Effector memory CD4-positive, alpha-beta T cell (primary cell): ENCODE data around the gene NAA25.
A peak's percentile ranks its signal among the peaks of the same experiment; 100 is the strongest.
"Not testable (repeated sequence)": the region's sequence is repeated elsewhere in the genome, so short reads cannot be mapped to it uniquely, and the experiment has no call there.

ENCODE experiments used
- DNase-seq, 3 donors: peaks; one replicate each; pipeline ENCODE4 v3.0.0-alpha.2; 2020
- H3K27ac ChIP-seq: 2 replicates; pipeline ENCODE4 v1.7.0; 2013; ENCODE audit warnings: mild to moderate bottlenecking, low read length, moderate library complexity; ENCODE audit not compliant: insufficient read depth, poor library complexity, severe bottlenecking
- H3K27me3 ChIP-seq: replicated peaks from 2 replicates; pipeline ENCODE4 v1.7.0; 2013; ENCODE audit warnings: mild to moderate bottlenecking, low read length; ENCODE audit not compliant: insufficient read depth, control insufficient read depth, poor library complexity, severe bottlenecking
- H3K36me3 ChIP-seq: 2 replicates; pipeline ENCODE4 v1.7.0; 2013; ENCODE audit warnings: mild to moderate bottlenecking, low read length, moderate library complexity; ENCODE audit not compliant: control insufficient read depth, insufficient read depth
- H3K4me1 ChIP-seq: 2 replicates; pipeline ENCODE4 v1.7.0; 2013; ENCODE audit warnings: low read length, mild to moderate bottlenecking; ENCODE audit not compliant: control insufficient read depth, insufficient read depth, poor library complexity, severe bottlenecking
- H3K4me3 ChIP-seq: 2 replicates; pipeline ENCODE4 v1.7.0; 2013; ENCODE audit warnings: low read length, low read depth, mild to moderate bottlenecking; ENCODE audit not compliant: insufficient read depth, poor library complexity, severe bottlenecking
- H3K9me3 ChIP-seq: 2 replicates; pipeline ENCODE4 v1.7.0; 2013; ENCODE audit warnings: mild to moderate bottlenecking, low read length, moderate library complexity; ENCODE audit not compliant: control insufficient read depth

The NAA25 gene

DNA sequence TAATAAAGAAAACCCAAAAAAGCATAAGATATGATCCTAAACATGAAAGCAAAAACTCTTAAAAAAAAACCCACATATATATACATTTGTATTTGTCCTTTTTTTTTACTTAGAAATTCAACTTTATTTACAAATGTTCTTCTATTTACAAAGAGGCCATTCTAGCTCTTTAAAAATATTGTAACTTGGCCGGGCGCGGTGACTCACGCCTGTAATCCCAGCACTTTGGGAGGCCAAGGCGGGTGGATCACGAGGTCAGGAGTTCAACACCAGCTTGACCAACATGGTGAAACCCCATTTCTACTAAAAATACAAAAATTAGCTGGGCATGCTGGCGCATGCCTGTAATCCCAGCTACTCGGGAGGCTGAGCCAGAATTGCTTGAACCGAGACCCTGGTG, 109.5 kb downstream of the NAA25 start:
- H3K36me3 ChIP-seq, DNase-seq, H3K9me3 ChIP-seq, H3K27me3 ChIP-seq, H3K4me3 ChIP-seq, H3K27ac ChIP-seq: not testable (repeated sequence)
- H3K4me1 ChIP-seq: peaks cover 37% of the 10 kb centered on the region

DNA sequence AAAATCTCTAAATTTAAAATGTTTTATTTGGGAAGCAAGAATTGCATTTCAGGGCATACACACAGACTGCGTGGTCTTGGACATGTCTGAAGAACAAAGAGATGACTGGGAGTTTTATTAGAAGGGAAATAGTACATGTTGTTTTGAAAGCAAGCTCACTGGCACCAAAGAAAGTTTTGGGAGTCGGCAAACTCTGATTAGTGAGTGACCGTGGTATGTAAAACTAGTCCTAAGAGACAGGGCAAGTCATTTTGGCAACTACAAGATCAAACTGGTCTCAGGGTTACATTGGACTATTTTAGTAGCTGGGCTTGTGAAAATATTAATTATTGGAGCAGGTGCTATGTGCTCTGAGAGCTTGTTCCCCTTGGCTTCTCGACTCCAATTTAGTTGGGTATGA, 110.6 kb downstream of the NAA25 start:
- Histone ChIP-seq H3K27me3 (no peaks in the 10 kb centered on the region), H3K4me3 (no peak overlapping the region), H3K9me3 (no peaks in the 10 kb centered on the region), H3K27ac (peak overlapping the region; percentile 35), H3K4me1 (peaks cover 44% of the 10 kb centered on the region), H3K36me3 (no peaks in the 10 kb centered on the region)
- DNase-seq: no peak

- Histone ChIP-seq H3K4me3 (no peak overlapping the region), H3K4me1 (peaks cover 45% of the 10 kb centered on the region), H3K27ac (peak overlapping the region; percentile 35), H3K9me3 (no peaks in the 10 kb centered on the region), H3K36me3 (no peaks in the 10 kb centered on the region), H3K27me3 (no peaks in the 10 kb centered on the region)
- DNase-seq: no peak
Measured at GRCh38 chr12:111997300-111997699, 111.3 kb downstream of the NAA25 start.

DNA sequence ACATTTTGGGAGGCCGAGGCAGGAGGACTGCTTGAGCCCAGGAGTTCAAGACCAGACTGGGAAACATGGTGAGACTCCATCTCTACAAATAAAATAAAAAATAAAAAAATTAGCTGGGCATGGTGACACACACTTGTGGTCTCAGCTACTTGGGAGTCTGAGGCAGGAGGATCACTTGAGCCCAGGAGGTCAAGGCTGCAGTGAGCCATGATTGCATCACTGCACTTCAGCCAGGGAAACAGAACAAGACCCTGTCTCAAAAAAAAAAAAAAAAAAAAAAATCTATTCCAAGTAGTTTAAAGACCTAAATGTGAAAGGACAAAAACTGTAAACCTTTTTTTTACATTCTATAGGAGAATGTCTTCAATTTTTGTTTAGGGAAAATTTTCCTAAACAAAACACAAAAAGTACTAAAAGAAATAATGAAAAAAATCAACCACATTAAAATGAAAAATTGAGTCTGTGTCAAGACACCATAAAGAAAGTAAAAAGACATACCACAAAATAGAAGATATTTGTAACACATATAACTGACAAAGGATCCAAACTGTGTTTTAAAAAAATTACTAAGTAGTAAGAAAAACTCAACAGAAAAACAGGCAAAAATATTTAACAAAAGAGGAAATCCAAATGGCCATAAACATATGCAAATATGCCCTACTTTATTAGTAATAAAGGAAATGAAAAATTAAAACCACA, 112.7 kb downstream of the NAA25 start:
- Histone ChIP-seq H3K27ac (no peak overlapping the region), H3K4me3 (no peak overlapping the region), H3K4me1 (peaks cover 52% of the 10 kb centered on the region), H3K9me3 (no peaks in the 10 kb centered on the region), H3K36me3 (no peaks in the 10 kb centered on the region), H3K27me3 (no peaks in the 10 kb centered on the region)
- DNase-seq: no peak

DNA sequence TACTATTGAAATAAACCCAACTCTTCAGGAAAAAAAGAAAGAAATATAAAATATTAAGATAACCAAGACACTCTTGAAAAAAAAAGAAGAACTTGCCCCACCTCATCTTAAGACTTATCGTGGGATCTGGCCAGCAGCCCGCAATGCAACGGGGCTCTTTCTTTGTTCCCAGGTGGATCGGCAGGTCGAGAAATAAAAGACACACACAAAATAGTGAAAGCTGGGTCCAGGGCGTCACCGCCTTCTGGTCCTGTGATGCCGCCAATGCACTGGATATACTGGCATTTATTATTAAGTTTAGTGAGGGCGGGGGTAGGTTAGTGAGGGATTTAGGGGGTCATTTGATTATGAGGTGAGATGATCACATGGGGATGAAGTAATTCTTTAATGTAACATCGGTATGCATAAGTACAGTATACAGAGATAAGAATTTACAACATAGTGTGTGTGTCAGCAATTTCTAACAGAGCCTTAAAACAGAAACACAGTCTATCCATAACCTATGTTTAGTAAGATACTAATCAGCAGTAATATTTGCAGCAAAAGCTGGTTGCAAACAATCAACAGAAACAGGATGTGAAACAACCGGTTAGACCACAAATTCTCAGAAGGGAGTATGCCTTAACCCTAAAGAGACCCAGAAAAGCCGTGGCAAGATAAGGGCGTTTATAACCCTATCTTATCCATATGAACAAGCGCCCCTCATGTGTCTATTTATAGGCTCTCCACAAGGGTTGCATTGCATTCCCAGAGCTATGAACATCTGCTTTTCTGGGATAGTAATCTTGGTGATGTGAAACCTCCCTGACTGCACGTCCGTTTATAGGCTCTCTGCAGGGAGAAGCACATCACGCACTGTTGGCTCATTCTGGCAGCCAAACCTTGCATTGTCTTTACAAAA, 114.1 kb downstream of the NAA25 start:
- H3K4me1 ChIP-seq: peaks cover 47% of the 10 kb centered on the region
- H3K9me3 ChIP-seq, H3K27me3 ChIP-seq, H3K36me3 ChIP-seq, DNase-seq: not testable (repeated sequence)
- H3K27ac ChIP-seq: peak overlapping the region; percentile 56
- H3K4me3 ChIP-seq: peak overlapping the region; percentile 47

DNA sequence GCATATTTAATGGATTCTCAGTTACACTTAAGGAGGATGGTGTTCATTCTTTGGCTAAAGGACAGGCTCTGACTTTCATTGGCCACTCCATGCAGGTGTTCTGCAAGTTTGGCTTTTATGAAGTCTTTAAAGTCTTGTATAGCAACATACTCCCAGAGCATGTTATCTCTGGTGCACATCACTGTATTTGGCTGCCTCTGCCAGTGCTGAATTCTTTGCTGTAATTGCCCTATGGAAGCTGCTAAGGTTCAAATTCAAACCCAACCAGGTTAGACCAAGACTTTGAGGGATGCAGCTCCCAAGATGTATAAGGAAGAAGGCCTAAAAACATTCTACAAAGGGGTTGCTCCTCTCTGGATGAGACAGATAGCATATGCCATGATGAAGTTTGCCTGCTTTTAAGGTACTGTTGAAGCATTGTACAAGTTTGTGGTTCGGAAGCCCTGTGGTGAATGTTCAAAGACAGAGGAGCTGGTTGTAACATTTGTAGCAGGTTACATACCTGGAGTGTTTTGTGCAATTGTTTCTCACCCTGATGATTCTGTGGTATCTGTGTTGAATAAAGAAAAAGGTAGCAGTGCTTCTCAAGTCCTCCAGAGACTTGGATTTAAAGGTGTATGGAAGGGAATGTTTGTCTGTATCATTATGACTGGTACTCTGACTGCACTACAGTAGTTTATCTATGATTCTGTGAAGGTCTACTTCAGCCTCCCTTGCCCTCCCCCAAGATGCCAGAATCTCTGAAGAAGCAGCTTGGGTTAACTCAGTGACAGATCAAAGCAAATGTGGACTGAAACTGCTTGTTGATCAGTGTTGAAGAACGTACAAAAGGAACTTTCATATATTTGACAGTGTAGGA, 115.1 kb downstream of the NAA25 start:
- Histone ChIP-seq H3K4me3 (peak overlapping the region; percentile 47), H3K27me3 (no peaks in the 10 kb centered on the region), H3K27ac (peak overlapping the region; percentile 56), H3K4me1 (peaks cover 42% of the 10 kb centered on the region), H3K36me3 (no peaks in the 10 kb centered on the region), H3K9me3 (no peaks in the 10 kb centered on the region)
- DNase-seq: no peak

GRCh38 chr12:111992464-111992863, 116.1 kb downstream of the NAA25 start:
- DNase-seq: no peak
- Histone ChIP-seq H3K9me3 (no peaks in the 10 kb centered on the region), H3K27ac (peak overlapping the region; percentile 32), H3K36me3 (no peaks in the 10 kb centered on the region), H3K4me1 (peaks cover 35% of the 10 kb centered on the region), H3K27me3 (no peaks in the 10 kb centered on the region), H3K4me3 (no peak overlapping the region)

- no peak for DNase-seq
- H3K27ac ChIP-seq: peak overlapping the region; percentile 1
- H3K4me1 ChIP-seq: peaks cover 30% of the 10 kb centered on the region
- H3K9me3 ChIP-seq: no peaks in the 10 kb centered on the region
- H3K36me3 ChIP-seq: no peaks in the 10 kb centered on the region
- no peak overlapping the region for H3K4me3 ChIP-seq
- H3K27me3 ChIP-seq: no peaks in the 10 kb centered on the region
Measured at GRCh38 chr12:111991946-111992345, 116.6 kb downstream of the NAA25 start.

- H3K4me1 ChIP-seq: peaks cover 30% of the 10 kb centered on the region
- no peaks in the 10 kb centered on the region for H3K36me3 ChIP-seq
- no peak for DNase-seq
- H3K9me3 ChIP-seq: no peaks in the 10 kb centered on the region
- H3K27me3 ChIP-seq: no peaks in the 10 kb centered on the region
- peak overlapping the region; percentile 1 for H3K27ac ChIP-seq
- no peak overlapping the region for H3K4me3 ChIP-seq
Measured at GRCh38 chr12:111991535-111991934, 117.0 kb downstream of the NAA25 start.
